ENCODE measurements around the gene HYCC1. TPM values are rescaled to one million over a fixed set of nuclear protein-coding genes. Genes with fewer than 3 reads are reported as not detected.

HYCC1 gene
- total RNA-seq, 1 experiment from 2014 or later = 126 TPM

GRCh38 chr7:22983257-22983855, 30.6 kb downstream of the HYCC1 start:
- Histone ChIP-seq H2BK15ac (ENCODE audit: low read depth, low read length) (no peak overlapping the region), H4K5ac (ENCODE audit: insufficient read length, low read depth, low read length) (no peak overlapping the region), H2BK120ac (ENCODE audit: low read depth, low read length, poor library complexity, severe bottlenecking) (no peak overlapping the region), H3K14ac (ENCODE audit: insufficient read depth, low read length) (no peak overlapping the region), H3K4ac (ENCODE audit: low read depth, low read length) (no peak overlapping the region), H3T11ph (ENCODE audit: low read length) (no peak overlapping the region), H3K27ac (ENCODE audit: insufficient read length, low read depth, low read length) (no peak overlapping the region), H3K9me3 (ENCODE audit: control insufficient read depth, low read depth, low read length) (no peaks in the 10 kb centered on the region), H4K20me1 (ENCODE audit: control insufficient read depth, insufficient read depth, insufficient read length) (no peaks in the 10 kb centered on the region), H2AFZ (ENCODE audit: low read length) (no peak overlapping the region), H2BK12ac (ENCODE audit: insufficient read length, low read depth, low read length) (no peak overlapping the region), H3K4me2 (ENCODE audit: insufficient read depth, insufficient read length, low read length) (no peak overlapping the region), H3K79me2 (ENCODE audit: insufficient read depth, low read length) (no peaks in the 10 kb centered on the region), H3K18ac (ENCODE audit: insufficient read length, low read depth, low read length) (no peak overlapping the region), H3K56ac (ENCODE audit: insufficient read length, low read depth, low read length) (no peak overlapping the region), H2AK5ac (ENCODE audit: insufficient read length, low read length) (no peak overlapping the region), H4K91ac (ENCODE audit: insufficient read length, low read depth, low read length) (no peak overlapping the region), H2BK5ac (ENCODE audit: insufficient read length, low read length) (no peak overlapping the region), H3K27me3 (ENCODE audit: insufficient read depth, low read length) (no peaks in the 10 kb centered on the region), H3K4me1 (ENCODE audit: insufficient read depth, low read length) (peaks cover 3% of the 10 kb centered on the region; the same call in 1 of the 2 replicates), H3K23me2 (ENCODE audit: insufficient read length, low read depth, low read length, poor library complexity, severe bottlenecking) (no peaks in the 10 kb centered on the region), H2BK20ac (ENCODE audit: low read depth, low read length, poor library complexity, severe bottlenecking) (no peak overlapping the region), H4K8ac (replicated peaks; ENCODE audit: insufficient read length, low read depth, low read length) (no peak overlapping the region), H3K23ac (ENCODE audit: insufficient read length, low read depth, low read length) (no peak overlapping the region), H3K79me1 (ENCODE audit: insufficient read depth, low read depth, low read length, poor library complexity, severe bottlenecking) (no peaks in the 10 kb centered on the region), H3K9ac (ENCODE audit: extremely low read depth, insufficient read length, low read length) (no peak overlapping the region)
- no peak overlapping the region for H3K4me3 Mint-ChIP-seq
- H3K36me3 Mint-ChIP-seq (ENCODE audit: insufficient read depth in 1 of 3, low read depth in 3 of 3) = peaks cover 7 to 14% (median 10%) of the 10 kb centered on the region in 3 experiments; a peak in 3 of 7 replicates
- WGBS (ENCODE audit: extremely low coverage, insufficient read length, low lambda C conversion rate) = no CpG with 5 or more reads among the region's 6 CpGs
- no peak for DNase-seq
- H3K9me3 Mint-ChIP-seq = no peaks in the 10 kb centered on the region
- H3K4me1 Mint-ChIP-seq = peaks cover 24 to 33% of the 10 kb centered on the region in 2 experiments
- peak overlapping the region in 2 of 3 experiments; percentile 28 to 41; a peak in 3 of 7 replicates for H3K27ac Mint-ChIP-seq
- TF ChIP-seq CTCF (conservative IDR thresholded peaks at IDR 0.05) = no peak
- H3K27me3 Mint-ChIP-seq (ENCODE audit: low read depth) = no peaks in the 10 kb centered on the region

Measured in H9 (cell line).